NCI-H1417 (cell line): ENCODE measurements around the gene MOV10.
"Not testable (repeated sequence)": the region's sequence is repeated elsewhere in the genome, so short reads cannot be mapped to it uniquely, and the experiment has no call there.

ENCODE experiments used
- DNase-seq, 3 experiments: peaks; one replicate each; lab custom pipeline; 2025; lab: John Stamatoyannopoulos, UW

The MOV10 gene, protein sequence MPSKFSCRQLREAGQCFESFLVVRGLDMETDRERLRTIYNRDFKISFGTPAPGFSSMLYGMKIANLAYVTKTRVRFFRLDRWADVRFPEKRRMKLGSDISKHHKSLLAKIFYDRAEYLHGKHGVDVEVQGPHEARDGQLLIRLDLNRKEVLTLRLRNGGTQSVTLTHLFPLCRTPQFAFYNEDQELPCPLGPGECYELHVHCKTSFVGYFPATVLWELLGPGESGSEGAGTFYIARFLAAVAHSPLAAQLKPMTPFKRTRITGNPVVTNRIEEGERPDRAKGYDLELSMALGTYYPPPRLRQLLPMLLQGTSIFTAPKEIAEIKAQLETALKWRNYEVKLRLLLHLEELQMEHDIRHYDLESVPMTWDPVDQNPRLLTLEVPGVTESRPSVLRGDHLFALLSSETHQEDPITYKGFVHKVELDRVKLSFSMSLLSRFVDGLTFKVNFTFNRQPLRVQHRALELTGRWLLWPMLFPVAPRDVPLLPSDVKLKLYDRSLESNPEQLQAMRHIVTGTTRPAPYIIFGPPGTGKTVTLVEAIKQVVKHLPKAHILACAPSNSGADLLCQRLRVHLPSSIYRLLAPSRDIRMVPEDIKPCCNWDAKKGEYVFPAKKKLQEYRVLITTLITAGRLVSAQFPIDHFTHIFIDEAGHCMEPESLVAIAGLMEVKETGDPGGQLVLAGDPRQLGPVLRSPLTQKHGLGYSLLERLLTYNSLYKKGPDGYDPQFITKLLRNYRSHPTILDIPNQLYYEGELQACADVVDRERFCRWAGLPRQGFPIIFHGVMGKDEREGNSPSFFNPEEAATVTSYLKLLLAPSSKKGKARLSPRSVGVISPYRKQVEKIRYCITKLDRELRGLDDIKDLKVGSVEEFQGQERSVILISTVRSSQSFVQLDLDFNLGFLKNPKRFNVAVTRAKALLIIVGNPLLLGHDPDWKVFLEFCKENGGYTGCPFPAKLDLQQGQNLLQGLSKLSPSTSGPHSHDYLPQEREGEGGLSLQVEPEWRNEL

DNA sequence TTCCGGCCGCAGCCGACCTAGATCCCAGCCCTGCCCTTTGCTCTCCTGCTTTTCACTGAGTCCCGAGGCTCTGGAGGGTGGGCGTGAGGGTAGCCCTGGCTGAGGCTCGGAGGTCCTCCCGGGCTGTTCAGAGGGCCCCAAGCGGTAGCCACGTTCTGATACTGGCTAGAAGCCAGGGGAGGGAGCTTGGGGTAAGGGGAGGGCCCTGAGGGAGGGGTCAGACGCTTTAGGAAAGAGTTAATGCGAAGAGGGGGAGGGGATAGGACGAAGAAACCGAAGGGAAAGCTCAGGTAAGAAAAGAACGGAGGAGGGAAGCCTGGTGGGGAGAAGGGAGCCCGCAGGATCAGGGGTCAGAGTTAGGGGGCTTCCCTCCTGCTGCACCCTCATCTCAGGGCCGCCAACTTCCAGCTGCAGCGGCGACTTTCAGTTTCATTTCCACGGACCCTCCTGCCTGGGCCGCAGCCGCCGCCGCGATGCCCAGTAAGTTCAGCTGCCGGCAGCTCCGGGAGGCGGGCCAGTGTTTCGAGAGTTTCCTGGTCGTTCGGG is at the start of gene MOV10:
TSS of gene MOV10 (plus strand) at position 220 of the 546 bp plus-strand sequence. CDS start at position 474, 254 bp downstream.
- peak; percentile 41 to 88 (median 84) for DNase-seq

DNA sequence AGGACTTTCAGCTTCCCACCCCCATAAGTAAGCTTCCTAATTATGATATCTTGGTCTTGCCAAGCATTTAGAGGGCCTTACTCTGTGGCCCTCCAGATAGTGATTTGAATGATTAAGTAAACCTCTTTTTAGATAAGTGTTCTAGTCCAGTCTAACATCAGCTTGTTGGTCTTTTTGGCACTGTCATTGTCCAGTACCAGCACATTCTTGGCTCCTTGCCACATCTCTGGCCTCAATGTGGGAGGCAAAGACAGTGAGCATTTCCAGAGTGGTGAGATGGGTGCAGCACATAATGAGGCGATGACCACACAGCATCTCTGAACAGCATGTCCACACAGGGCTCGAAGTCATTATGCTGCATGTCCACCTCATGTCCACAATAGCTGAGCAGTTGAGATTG is 48.8 kb upstream of the MOV10 start:
- DNase-seq, result no peak

DNA sequence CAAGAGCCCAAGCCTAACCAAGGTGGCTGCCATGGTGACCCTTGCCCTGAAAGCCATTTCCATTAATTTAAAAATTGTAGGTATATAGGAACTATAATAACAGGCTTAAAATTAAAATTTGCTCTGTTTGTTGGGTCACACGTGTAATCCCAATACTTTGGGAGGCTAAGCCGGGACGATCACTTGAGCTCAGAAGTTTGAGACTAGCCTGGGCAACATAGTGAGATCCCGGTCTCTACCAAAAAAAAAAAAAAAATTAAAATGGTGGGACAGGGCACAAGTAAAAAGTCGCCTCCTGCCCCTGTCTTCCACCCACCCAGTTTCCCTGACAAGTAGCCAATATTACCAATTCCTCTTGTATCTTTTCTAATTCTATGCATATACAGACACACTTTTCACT is 48.3 kb upstream of the MOV10 start:
- no peak for DNase-seq

DNA sequence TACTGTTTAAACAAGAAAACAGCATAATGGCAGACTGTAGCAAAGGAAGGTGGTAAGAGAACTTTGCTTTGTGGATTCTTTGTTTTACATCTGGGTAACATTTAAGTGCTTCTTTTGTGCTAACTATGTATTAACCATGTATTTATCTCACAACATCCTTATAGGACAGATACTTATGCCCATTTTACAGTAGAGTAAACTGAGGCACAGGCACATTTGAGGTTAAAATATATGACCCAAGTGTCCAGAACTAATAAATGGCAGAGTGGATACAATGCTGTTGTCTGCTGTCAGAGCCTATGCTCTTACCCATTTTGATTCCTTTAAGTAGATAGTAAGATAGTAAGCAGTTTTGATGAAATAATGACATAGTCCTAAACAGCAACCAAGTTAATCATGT is 47.6 kb upstream of the MOV10 start:
- DNase-seq, result no peak

DNA sequence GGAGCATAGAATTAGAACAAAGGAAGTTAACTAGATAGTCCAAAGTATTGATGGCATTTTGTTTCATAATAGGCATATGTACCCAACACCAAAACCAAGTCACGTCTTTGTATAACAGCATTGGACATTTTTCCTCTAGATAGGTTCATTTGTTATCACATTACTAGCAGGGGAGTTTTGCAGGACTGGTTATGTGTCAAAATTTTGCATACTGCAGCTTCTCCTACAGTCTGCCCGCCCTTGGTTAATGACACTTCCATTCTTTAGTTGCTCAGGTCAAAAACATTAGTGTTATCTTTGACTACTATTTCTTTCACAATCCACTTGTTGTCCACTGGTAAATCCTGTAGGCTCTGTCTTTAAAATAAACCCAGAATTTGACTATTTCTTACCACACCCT is 45.9 kb upstream of the MOV10 start:
- no peak for DNase-seq

DNA sequence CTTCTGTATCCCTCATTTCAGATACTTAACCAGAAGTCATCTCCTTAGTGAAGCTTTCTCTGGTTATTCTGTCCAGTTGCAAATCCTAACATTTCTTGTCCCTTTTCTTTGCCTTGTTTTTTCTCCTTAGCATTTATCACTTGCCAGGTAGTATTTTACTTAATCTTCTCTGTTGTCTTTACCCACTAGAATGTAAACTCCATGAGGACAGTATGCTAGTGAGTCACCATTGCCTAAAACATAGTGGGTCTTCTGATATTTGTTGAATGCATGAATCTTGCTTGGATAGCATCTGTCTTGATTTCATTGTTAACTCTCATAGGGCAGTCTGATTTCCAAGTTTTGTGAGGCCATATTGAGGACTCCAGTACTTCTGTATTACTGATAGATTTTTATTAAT is 45.2 kb upstream of the MOV10 start:
- no peak for DNase-seq

DNA sequence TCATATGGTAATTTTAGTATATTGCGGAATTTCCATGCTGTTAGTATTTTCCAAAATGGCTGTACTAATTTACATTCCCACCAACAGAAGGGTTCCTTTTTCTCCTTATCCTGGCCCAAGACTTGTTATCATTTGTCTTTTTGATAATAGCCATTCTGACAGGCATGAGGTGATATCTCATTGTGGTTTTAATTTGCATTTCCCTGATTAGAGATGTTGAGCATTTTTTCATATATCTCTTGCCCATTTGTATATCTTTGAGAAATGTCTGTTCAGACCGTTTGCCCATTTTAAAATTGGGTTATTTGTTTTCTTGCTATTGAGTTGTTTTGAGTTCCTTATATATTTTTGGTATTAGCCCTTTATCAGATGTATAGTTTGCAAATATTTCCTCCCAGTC is 40.8 kb upstream of the MOV10 start:
- DNase-seq, result no peak

DNA sequence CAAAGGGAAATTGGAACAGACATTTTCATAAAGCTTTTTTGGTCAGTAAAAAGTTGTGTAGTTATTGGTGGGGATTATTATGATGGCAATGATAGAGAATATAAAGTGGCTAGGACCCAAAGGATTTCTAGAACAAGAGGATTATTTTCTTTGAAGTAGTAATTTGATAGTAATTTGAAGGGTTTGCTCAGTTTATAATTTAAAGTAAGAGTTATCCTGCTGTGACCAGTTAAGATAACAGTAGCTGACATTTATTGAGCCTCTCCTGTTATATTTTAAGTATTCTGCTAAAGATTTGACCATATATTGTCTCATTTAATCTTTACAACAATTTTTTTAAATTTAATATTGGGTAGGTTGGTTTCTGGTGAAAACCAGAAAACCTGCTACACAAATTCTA is 40.1 kb upstream of the MOV10 start:
- no peak for DNase-seq

DNA sequence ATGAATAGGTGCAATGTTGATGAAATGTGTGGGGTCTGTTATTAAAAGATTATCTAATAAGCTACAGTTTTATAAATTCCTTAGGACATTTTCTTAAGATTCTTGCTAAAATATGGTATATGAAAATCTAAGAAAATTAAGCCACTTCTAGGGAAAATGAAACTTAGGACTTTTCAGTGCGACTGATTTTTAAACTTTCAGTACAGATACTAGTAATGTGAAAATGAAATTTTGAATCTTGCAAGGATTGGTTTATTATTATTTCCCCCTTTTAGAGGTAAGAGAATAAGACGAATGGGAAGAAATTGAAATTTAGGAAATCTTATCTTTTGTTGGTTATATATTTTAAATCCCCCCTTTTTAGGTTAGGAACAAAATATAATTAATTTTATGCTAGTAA is 38.4 kb upstream of the MOV10 start:
- no peak for DNase-seq

DNA sequence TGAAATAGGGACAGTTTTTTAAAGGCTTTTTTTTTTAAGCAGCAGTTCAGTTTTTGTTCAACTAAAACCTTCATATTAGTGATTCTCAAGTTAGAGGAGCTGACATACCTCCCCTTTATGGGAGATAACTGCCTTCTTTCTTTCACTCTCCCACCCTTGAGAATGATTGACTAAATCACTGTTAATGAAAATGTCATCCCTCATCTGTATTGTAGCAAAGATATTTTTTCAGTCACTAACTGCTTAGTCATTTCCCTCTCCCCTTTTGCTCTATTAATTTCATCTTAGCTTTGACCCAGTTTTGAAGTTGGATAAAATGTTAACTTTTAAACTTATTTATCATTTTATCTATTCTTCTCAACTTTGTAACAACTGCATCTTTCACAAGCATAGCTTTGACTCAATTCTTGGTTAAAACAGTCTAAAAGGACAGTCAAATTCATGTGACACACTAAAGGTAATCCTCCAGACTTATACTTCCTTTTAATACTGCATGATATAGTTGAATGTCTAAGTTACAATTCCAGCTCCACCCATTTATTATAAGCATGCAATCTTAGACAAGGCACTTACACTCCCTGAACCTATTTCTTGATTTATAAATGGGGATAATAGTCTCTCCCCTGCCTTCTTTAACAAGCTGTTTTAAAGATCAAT is 37.7 kb upstream of the MOV10 start:
- DNase-seq, result no peak

DNA sequence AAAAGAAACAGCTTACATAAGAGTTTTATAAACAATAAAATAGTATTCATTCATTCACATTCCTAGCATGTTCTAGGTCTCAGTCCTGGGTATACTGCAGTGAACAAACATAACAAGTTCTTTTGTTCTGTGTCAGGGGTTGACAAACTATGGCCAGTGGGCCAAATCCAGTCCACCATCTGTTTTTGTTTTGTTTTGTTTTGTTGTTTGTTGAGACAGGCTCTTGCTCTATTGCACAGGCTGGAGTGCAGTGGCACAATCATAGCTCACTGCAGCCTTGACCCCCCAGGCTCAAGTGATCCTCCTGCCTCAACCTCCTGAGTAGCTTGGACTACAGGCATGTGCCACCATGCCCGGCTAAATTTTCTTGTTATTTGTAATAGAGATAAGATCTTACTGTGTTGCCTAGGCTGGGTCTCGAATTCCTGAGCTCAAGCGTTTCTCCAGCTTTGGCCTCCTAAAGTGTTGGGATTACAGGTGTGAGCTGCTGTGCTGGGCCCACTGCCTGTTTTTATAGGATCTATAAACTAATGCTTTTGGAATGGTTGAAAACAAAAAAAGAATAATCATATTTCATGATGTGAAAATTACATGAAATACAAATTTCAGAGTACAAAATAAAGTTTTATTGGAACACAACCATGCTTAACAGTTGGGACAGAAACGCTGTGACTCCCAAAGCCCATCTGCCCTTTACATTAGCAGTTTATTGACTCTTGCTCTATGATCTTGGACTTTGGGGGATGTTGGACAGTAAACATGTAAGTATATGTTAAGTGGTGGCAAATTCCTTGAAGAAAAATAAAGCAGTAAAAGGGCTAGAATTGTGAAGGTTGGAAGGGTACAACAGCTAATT is 37.0 kb upstream of the MOV10 start:
- no peak for DNase-seq

DNA sequence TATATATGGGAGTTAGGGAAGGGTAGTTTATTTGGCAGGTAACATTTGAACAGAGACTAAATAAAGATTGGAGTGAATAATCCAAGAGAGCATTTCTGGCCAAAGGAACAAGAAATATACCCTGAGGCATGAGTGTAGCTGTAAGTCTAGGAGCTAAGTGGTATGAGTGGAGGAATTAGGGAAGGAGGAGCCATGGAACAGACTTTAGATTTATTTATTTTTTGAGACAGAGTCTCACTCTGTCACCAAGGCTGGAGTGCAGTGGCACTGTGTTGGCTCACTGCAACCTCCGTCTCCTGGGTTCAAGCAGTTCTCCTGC is 36.4 kb upstream of the MOV10 start:
- DNase-seq, result no peak

DNA sequence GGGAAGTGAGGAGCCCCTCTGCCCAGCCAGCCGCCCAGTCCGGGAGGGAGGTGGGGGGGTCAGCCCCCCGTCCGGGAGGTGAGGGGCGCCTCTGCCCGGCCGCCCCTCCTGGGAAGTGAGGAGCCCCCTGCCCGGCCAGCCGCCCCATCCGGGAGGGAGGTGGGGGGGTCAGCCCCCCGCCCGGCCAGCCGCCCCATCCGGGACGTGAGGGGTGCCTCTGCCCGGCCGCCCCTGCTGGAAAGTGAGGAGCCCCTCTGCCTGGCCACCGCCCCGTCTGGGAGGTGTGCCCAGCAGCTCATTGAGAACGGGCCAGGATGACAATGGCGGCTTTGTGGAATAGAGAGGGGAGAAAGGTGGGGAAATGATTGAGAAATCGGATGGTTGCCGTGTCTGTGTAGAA is 34.0 kb upstream of the MOV10 start:
- DNase-seq, result not testable (repeated sequence)

DNA sequence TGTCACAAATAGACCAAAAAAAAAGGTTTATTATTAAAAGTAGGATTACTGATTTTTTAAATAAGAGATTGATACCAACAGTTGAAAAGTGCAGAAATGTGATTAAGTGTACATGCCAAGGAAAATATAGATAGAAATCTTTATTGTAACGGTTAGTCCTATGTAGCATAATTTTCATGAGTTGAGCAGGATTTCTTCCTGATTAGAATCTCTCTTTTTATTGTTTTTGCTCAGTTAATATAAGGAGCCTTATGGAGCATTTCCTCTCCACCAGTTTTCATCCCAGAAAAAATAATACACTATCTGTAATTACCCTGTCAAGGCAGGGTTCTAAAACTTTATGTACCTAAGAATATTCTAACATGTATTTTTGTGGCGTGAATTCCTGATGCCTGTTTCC is 31.4 kb upstream of the MOV10 start:
- no peak for DNase-seq

DNA sequence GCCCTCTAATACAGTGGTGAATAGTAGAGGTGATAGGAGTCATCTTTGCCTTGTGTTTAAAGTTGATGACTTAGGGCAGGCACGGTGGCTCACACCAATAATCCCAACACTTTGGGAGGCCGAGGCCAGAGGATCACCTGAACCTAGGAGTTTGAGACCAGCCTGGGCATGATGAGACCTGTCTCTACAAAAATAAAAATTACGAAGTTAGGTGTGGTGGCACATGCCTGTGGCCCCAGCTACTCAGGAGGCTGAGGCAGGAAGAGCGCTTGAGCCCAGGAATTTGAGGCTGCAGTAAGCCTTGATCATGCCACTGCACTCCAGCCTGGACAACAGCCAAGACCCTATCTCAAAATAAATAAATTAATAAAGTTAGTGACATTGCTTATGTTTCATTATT is 28.2 kb upstream of the MOV10 start:
- DNase-seq, result no peak

DNA sequence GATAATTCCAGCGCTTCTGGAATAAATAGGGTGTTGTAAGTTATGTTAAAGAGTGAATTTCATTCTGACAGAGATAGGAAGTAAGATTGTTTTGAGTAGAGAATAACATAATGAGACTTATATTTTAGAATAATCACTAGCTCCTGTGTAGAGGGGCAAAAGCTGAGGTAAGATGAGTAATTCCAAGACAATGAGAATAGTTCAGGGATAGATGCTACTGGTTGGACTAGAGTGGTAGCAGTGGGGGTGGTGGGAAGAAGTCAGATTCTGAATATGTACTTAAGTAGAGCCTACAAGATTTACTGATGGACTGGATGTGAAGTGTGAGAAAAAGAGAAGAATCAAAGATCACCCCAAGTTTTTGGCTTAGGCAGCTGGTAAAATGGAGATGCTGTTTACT is 23.3 kb upstream of the MOV10 start:
- no peak for DNase-seq

DNA sequence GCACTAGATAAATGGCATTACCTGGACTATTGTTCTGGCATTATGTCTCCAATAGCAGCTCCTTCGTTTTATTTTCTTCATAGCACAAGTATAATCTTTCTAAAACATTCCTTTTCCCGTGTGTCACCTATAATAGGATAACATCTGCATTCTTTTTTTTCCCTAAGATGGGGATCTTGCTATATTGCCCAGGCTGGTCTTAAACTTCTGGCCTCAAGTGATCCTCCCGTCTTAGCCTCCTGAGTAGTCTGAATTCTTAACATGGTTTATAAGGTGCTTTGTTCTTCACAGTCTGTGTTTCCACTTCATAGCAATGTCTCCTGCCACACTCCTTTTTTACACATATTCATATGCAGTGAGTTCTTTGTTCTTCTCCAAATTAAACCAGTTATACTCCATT is 8.6 kb upstream of the MOV10 start:
- no peak for DNase-seq

DNA sequence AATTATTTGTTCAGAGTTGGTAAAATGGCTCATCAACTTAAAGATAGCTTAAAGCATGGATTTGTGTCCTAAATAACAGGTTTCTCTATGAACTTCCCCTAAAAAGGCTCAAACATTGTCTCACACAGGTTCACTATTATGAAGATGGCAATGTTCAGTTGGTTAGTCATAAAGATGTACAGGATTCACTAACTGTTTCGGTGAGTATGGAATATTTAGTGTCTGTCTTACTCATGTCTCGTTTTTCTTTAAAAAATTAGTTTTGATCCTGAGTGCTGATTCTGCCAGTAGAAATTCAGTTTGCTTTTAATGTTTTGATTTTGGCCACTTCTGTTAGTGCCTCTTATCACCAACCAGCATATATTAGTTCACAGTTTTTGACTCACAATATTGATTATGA is 7.5 kb upstream of the MOV10 start:
- no peak for DNase-seq

DNA sequence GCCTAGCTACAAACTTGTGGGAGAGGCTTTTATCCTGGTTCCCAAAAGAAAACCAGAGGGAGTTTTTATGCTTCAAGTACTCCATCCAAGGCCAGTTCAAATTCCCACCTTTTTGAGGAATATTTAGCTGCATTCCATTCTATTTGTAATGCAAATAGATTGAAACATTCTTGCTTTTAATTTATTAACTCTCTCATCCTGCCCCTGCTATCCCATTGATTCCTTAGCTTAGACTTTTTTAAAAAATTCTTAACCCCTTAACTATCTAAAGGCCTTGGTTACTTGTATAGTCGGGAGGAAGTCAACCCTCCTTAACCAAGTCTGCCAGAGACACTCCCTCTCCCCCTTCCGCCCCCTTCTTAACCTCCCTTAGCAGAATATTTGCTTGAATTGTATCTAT is 2.5 kb upstream of the MOV10 start:
- no peak for DNase-seq

DNA sequence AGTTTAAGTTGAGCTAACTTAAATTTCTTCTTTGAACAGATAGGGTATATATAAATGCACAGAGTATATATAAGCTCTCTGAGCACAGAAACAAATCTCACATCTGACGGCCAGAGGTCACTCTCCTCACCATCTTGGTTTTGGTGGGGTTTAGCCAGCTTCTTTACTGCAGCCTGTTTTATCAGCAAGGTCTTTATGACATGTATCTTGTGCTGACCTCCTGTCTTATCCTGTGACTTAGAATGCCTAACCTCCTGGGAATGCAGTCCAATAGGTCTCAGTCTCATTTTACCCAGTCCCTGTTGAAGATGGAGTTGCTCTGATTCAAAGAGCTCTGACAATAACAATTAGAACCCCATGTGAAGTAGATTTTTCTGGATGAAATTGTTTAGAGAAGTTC is 1.6 kb upstream of the MOV10 start:
- DNase-seq, result no peak
